ENCODE results near the gene PTPRA. TPM values are rescaled to one million over a fixed set of nuclear protein-coding genes. Genes with fewer than 3 reads are reported as not detected.

PTPRA gene
- total and polyA plus RNA-seq, 5 donors from 2014 or later, result 26.2 to 103 (median 35.1) TPM

- Histone ChIP-seq H3K27me3 (ENCODE audit: control insufficient read depth, insufficient read depth, low read length) (no peaks in the 10 kb centered on the region), H3K9me3 (ENCODE audit: control insufficient read depth in 2 of 2, low read length in 2 of 2) (no peaks in the 10 kb centered on the region), H3K36me3 (ENCODE audit: control insufficient read depth, insufficient read depth, low read length) (no peaks in the 10 kb centered on the region), H3K4me3 (ENCODE audit: low read depth, low read length) (no peak overlapping the region), H3K27ac (ENCODE audit: insufficient read depth, low read length, poor library complexity, severe bottlenecking) (no peak overlapping the region), H3K4me1 (ENCODE audit: control insufficient read depth, insufficient read depth, low read length, poor library complexity, severe bottlenecking) (peaks cover 12% of the 10 kb centered on the region)
- H3K4me1 Mint-ChIP-seq, result peaks cover 10 to 37% (median 17%) of the 10 kb centered on the region in 4 donors
- ATAC-seq (ENCODE audit: low read depth in 2 of 2) (no peak), DNase-seq (no peak)
- no peak overlapping the region for H3K4me3 Mint-ChIP-seq
- H3K27ac Mint-ChIP-seq, result no peak overlapping the region
- peaks cover 11% of the 10 kb centered on the region for H3K27me3 Mint-ChIP-seq
- peaks cover 3% of the 10 kb centered on the region for H3K36me3 Mint-ChIP-seq
- H3K9me3 Mint-ChIP-seq, result peaks cover 0 to 1% (median 0%) of the 10 kb centered on the region in 7 donors
Observed at GRCh38 chr20:3067139-3068014, 194.1 kb downstream of the PTPRA start.

GRCh38 chr20:3068075-3068474 is 194.8 kb downstream of the PTPRA start:
- Mint-ChIP-seq H3K4me1 (peaks cover 10 to 42% (median 17%) of the 10 kb centered on the region in 4 donors), H3K27me3 (peaks cover 12% of the 10 kb centered on the region), H3K4me3 (no peak overlapping the region), H3K27ac (peak overlapping the region in 1 of 3 donors; percentile 50), H3K36me3 (peaks cover 3% of the 10 kb centered on the region), H3K9me3 (peaks cover 0 to 1% (median 0%) of the 10 kb centered on the region in 7 donors)
- Histone ChIP-seq H3K27ac (ENCODE audit: insufficient read depth, low read length, poor library complexity, severe bottlenecking) (no peak overlapping the region), H3K9me3 (ENCODE audit: control insufficient read depth in 2 of 2, low read length in 2 of 2) (no peaks in the 10 kb centered on the region), H3K27me3 (ENCODE audit: control insufficient read depth, insufficient read depth, low read length) (no peaks in the 10 kb centered on the region), H3K4me3 (ENCODE audit: low read depth, low read length) (no peak overlapping the region), H3K4me1 (ENCODE audit: control insufficient read depth, insufficient read depth, low read length, poor library complexity, severe bottlenecking) (peaks cover 15% of the 10 kb centered on the region), H3K36me3 (ENCODE audit: control insufficient read depth, insufficient read depth, low read length) (no peaks in the 10 kb centered on the region)
- DNase-seq (no peak), ATAC-seq (ENCODE audit: low read depth in 2 of 2) (no peak)

- Mint-ChIP-seq H3K4me1 (peaks cover 10 to 45% (median 16%) of the 10 kb centered on the region in 4 donors), H3K27me3 (peaks cover 12% of the 10 kb centered on the region), H3K36me3 (peaks cover 3% of the 10 kb centered on the region), H3K4me3 (no peak overlapping the region), H3K27ac (peak overlapping the region in 2 of 3 donors; percentile 35 to 50), H3K9me3 (peaks cover 0 to 1% (median 0%) of the 10 kb centered on the region in 7 donors)
- H3K9me3 ChIP-seq (ENCODE audit: control insufficient read depth in 2 of 2, low read length in 2 of 2), result no peaks in the 10 kb centered on the region
- H3K36me3 ChIP-seq (ENCODE audit: control insufficient read depth, insufficient read depth, low read length), result no peaks in the 10 kb centered on the region
- peaks cover 15% of the 10 kb centered on the region for H3K4me1 ChIP-seq (ENCODE audit: control insufficient read depth, insufficient read depth, low read length, poor library complexity, severe bottlenecking)
- no peaks in the 10 kb centered on the region for H3K27me3 ChIP-seq (ENCODE audit: control insufficient read depth, insufficient read depth, low read length)
- H3K27ac ChIP-seq (ENCODE audit: insufficient read depth, low read length, poor library complexity, severe bottlenecking), result no peak overlapping the region
- DNase-seq (peak in 2 of 3 donors; percentile 55 to 60), ATAC-seq (ENCODE audit: low read depth in 2 of 2) (peak in 1 of 2 donors; percentile 35)
- no peak overlapping the region for H3K4me3 ChIP-seq (ENCODE audit: low read depth, low read length)
Observed at GRCh38 chr20:3068986-3069900, 196.0 kb downstream of the PTPRA start.

- Mint-ChIP-seq H3K4me3 (peak overlapping the region; percentile 81 to 95 (median 92)), H3K27me3 (peaks cover 12% of the 10 kb centered on the region), H3K9me3 (peaks cover 0 to 1% (median 0%) of the 10 kb centered on the region in 7 donors), H3K27ac (peak overlapping the region in 2 of 3 donors; percentile 10 to 83), H3K36me3 (no peaks in the 10 kb centered on the region), H3K4me1 (peaks cover 5 to 41% (median 9%) of the 10 kb centered on the region in 4 donors)
- Histone ChIP-seq H3K4me1 (ENCODE audit: control insufficient read depth, insufficient read depth, low read length, poor library complexity, severe bottlenecking) (peaks cover 15% of the 10 kb centered on the region), H3K27me3 (ENCODE audit: control insufficient read depth, insufficient read depth, low read length) (no peaks in the 10 kb centered on the region), H3K27ac (ENCODE audit: insufficient read depth, low read length, poor library complexity, severe bottlenecking) (no peak overlapping the region), H3K4me3 (ENCODE audit: low read depth, low read length) (no peak overlapping the region), H3K9me3 (ENCODE audit: control insufficient read depth in 2 of 2, low read length in 2 of 2) (no peaks in the 10 kb centered on the region), H3K36me3 (ENCODE audit: control insufficient read depth, insufficient read depth, low read length) (no peaks in the 10 kb centered on the region)
- DNase-seq (no peak), ATAC-seq (ENCODE audit: low read depth in 2 of 2) (no peak)
Observed at GRCh38 chr20:3070725-3071124, 197.4 kb downstream of the PTPRA start.

- ATAC-seq (ENCODE audit: low read depth in 2 of 2), result no peak
- Histone ChIP-seq H3K27ac (ENCODE audit: insufficient read depth, low read length, poor library complexity, severe bottlenecking) (peak overlapping the region; percentile 55), H3K4me1 (ENCODE audit: control insufficient read depth, insufficient read depth, low read length, poor library complexity, severe bottlenecking) (peaks cover 15% of the 10 kb centered on the region)
Observed at GRCh38 chr20:3071266-3071609, 198.0 kb downstream of the PTPRA start.

GRCh38 chr20:3071610-3072529 is 198.6 kb downstream of the PTPRA start, which contains the start of gene OXT:
TSS of gene OXT (plus strand) at chr20:3071620. CDS start at chr20:3071656, 36 bp downstream.
- H3K4me1 ChIP-seq (ENCODE audit: control insufficient read depth, insufficient read depth, low read length, poor library complexity, severe bottlenecking), result peaks cover 18% of the 10 kb centered on the region
- peak within 1 kb of the TSS; percentile 77 to 98 (median 93) for H3K27ac Mint-ChIP-seq
- no peaks in the 10 kb centered on the region for H3K9me3 ChIP-seq (ENCODE audit: control insufficient read depth in 2 of 2, low read length in 2 of 2)
- H3K9me3 Mint-ChIP-seq, result peaks cover 0 to 2% (median 0%) of the 10 kb centered on the region in 7 donors
- H3K27ac ChIP-seq (ENCODE audit: insufficient read depth, low read length, poor library complexity, severe bottlenecking), result peak within 1 kb of the TSS; percentile 55
- peaks cover 5 to 36% (median 11%) of the 10 kb centered on the region in 4 donors for H3K4me1 Mint-ChIP-seq
- no peak within 1 kb of the TSS for H3K4me3 ChIP-seq (ENCODE audit: low read depth, low read length)
- H3K27me3 ChIP-seq (ENCODE audit: control insufficient read depth, insufficient read depth, low read length), result no peaks in the 10 kb centered on the region
- peak within 1 kb of the TSS; percentile 86 to 97 (median 92) for H3K4me3 Mint-ChIP-seq
- no peaks in the 10 kb centered on the region for H3K36me3 Mint-ChIP-seq
- no peaks in the 10 kb centered on the region for H3K36me3 ChIP-seq (ENCODE audit: control insufficient read depth, insufficient read depth, low read length)
- H3K27me3 Mint-ChIP-seq, result peaks cover 16% of the 10 kb centered on the region
- ATAC-seq (ENCODE audit: low read depth in 2 of 2) (peak; percentile 74 to 75), DNase-seq (peak; percentile 61 to 84 (median 66))

More at GRCh38 chr20:3071266-3071609, 198.0 kb downstream of the PTPRA start:
- no peaks in the 10 kb centered on the region for H3K27me3 ChIP-seq (ENCODE audit: control insufficient read depth, insufficient read depth, low read length)
- Mint-ChIP-seq H3K9me3 (peaks cover 0 to 1% (median 0%) of the 10 kb centered on the region in 7 donors), H3K4me3 (peak overlapping the region; percentile 81 to 95 (median 92)), H3K27me3 (peaks cover 12% of the 10 kb centered on the region), H3K4me1 (peaks cover 5 to 38% (median 9%) of the 10 kb centered on the region in 4 donors), H3K27ac (peak overlapping the region in 2 of 3 donors; percentile 10 to 36), H3K36me3 (no peaks in the 10 kb centered on the region)
- H3K36me3 ChIP-seq (ENCODE audit: control insufficient read depth, insufficient read depth, low read length), result no peaks in the 10 kb centered on the region
- H3K4me3 ChIP-seq (ENCODE audit: low read depth, low read length), result no peak overlapping the region
- DNase-seq, result no peak
- H3K9me3 ChIP-seq (ENCODE audit: control insufficient read depth in 2 of 2, low read length in 2 of 2), result no peaks in the 10 kb centered on the region

Data from CD4-positive, CD25-positive, alpha-beta regulatory T cell (primary cell).